GM21723 (cell line): ENCODE data around the gene MS4A2.
"Not testable (repeated sequence)": the region's sequence is repeated elsewhere in the genome, so short reads cannot be mapped to it uniquely, and the experiment has no call there.

Source experiments
- ATAC-seq: cut with Tn5 transposase; IDR thresholded peaks from one replicate; pipeline ENCODE4 v1.9.1; 2021; ENCODE audit warnings: mild to moderate bottlenecking, moderate library complexity; ENCODE audit not compliant: unreplicated experiment

MS4A2 gene

DNA sequence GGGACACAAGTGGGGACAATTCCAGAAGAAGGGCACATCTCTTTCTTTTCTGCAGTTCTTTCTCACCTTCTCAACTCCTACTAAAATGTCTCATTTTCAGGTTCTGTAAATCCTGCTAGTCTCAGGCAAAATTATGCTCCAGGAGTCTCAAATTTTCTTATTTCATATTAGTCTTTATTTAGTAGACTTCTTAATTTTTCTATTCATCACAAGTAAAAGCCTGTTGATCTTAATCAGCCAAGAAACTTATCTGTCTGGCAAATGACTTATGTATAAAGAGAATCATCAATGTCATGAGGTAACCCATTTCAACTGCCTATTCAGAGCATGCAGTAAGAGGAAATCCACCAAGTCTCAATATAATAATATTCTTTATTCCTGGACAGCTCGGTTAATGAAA lies at the start of gene MS4A2:
Gene MS4A2 (plus strand): TSS at position 301 of the 400 bp plus-strand sequence. CDS start 102 bp downstream, outside the sequence.
- no peak for ATAC-seq

- no peak for ATAC-seq
These were observed 48.4 kb upstream of the MS4A2 start, which contains the start of gene OOSP2 for GRCh38 chr11:60040109-60040508. OOSP2 (plus strand) TSS chr11:60040409; CDS start chr11:60040460, 51 bp downstream.

DNA sequence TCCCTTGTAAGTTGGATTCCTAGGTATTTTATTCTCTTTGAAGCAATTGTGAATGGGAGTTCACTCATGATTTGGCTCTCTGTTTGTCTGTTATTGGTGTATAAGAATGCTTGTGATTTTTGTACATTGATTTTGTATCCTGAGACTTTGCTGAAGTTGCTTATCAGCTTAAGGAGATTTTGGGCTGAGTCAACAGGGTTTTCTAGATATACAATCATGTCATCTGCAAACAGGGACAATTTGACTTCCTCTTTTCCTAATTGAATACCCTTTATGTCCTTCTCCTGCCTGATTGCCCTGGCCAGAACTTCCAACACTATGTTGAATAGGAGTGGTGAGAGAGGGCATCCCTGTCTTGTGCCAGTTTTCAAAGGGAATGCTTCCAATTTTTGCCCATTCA lies 38.0 kb upstream of the MS4A2 start:
- not testable (repeated sequence) for ATAC-seq

DNA sequence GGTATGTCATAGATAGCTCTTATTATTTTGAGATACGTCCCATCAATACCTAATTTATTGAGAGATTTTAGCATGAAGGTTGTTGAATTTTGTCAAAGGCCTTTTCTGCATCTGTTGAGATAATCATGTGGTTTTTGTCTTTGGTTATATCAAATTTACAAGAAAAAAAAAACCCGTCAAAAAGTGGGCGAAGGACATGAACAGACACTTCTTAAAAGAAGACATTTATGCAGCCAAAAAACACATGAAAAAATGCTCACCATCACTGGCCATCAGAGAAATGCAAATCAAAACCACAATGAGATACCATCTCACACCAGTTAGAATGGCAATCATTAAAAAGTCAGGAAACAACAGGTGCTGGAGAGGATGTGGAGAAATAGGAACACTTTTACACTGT lies 37.6 kb upstream of the MS4A2 start:
- ATAC-seq = not testable (repeated sequence)

GRCh38 chr11:60056349-60056969 lies 32.0 kb upstream of the MS4A2 start, which contains the start of gene MS4A3:
MS4A3 (plus strand) TSS chr11:60056665; CDS start chr11:60061161, 4,496 bp downstream.
- no peak for ATAC-seq

DNA sequence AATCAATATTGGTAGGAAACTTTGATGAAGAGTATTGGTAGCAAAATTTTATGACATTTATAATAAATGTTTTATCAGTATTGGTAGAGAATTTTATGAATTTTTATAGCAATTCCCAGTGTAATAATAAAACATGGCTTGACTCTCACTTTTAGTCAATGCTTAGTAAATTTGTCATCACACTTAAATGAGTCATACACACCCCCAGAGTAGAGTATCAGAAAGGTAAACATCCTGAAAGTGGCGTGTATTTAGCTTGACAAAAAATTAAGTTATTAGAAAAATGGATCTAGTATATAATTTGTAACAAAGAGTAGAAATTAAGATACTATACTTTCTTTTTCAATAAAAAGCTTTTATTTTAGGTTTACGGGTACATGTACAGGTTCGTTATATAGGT lies 29.4 kb upstream of the MS4A2 start:
- no peak for ATAC-seq

DNA sequence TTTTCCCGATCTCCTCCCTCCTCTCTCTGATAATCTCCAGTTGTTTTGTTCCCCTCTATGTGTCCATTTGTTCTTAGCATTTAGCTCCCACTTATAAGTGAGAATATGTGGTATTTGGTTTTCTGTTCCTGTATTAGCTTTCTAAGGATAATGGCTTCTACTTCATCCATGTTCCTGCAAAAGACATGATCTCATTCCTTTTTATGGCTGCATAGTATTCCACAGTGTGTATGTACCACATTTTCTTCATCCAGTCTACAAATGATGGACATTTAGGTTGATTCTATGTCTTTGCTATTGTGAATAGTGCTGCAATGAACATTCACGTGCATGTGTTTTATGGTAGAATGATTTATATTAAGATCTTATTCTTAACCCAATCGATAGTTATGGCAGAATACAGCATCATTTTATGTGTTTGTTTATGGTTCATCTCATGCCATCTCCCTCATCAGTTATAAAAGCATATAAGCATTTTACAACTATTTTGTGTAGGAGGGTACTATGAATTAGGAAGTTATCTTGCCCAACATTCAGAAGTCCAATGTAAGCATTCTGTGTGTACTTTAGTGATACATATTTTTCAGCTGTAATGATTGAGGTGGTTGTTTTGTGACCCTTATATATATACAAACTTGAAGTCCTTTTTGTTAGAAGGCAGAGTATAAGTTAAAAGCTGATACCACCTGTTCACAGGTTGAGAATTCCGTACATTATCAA lies 28.8 kb upstream of the MS4A2 start:
- ATAC-seq = no peak

GRCh38 chr11:60064111-60064510 lies 24.4 kb upstream of the MS4A2 start:
- ATAC-seq = no peak

DNA sequence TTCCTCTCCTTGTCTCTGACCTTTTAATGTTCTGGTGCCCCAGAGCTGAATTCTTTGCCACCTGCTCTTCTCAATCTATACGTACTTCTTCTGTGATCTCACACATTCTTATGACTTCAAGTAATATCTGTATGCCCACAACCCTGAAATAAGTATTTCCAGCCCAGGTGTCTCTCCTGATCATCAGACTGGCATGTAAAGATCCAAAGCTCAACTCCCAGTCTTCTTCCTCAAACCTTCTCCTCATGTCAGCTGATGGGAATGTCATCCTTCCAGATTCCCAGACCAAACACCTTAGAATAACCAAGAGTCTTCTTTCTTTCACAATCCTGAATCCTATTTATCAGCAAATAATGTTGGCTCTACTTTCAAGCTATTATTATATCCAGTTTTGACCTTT lies 22.7 kb upstream of the MS4A2 start:
- ATAC-seq = no peak

DNA sequence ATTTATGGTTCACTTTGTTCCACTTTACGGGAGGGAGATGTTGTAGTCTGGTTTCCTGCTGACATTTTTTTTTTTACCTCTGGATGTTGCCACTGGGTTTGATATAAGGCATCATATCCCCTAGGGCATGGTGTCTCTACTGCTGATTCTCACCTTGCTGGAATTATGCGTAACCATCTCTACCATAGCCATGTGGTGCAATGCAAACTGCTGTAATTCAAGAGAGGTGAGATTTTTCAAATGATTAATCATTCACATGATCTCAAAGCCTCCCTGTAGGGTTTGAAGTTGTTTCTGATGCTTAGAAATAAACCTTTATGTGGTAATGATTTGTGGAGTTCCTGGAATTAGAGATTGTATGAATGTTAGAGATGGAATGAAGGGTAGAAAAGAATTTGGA lies 19.0 kb upstream of the MS4A2 start:
- no peak for ATAC-seq

GRCh38 chr11:60071644-60072043 lies 16.8 kb upstream of the MS4A2 start:
- not testable (repeated sequence) for ATAC-seq

DNA sequence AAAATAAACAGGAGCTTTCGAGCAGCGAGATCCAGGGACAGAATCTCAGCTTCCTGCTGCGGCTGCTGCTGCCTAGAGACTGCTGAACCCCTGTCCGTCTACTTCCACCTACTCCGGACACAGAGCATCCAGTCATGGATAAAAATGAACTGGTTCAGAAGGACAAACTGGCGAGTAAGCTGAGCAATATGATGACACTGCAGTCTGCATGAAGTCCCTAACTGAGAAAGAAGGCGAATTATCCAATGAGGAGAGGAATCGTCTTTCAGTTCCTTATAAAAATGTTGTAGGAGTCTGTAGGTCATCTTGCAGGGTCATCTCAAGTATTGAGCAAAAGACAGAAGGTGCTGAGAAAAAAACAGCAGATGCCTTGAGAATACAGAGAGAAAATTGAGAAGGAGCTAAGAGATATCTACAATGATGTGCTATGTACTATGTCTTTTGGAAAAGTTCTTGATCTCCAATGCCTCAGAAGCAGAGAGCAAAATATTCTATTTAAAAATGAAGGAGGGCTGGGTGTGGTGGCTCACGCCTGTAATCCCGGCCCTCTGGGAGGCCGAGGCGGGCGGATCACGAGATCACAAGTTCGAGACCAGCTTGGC lies 11.1 kb upstream of the MS4A2 start:
- ATAC-seq = no peak

- no peak for ATAC-seq
These were observed 10.5 kb upstream of the MS4A2 start for GRCh38 chr11:60077981-60078380.

- ATAC-seq = no peak
These were observed 9.7 kb upstream of the MS4A2 start for GRCh38 chr11:60078745-60079144.

DNA sequence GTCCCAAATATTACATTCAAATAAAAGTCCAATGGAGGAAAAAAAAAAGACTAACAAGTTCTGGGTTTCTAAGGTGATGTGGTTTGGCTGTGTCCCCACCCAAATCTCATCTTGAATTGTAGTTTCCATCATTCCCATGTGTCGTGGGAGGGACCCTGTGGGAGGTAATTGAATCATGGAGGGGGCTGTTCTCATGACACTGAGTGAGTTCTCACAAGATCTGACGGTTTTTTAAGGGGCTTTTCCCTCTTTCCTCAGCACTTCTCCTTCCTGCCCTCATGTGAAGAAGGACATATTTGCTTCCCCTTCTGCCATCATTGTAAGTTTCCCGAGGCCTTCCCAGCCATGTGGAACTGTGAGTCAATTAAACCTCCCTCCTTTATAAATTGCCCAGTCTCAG lies 7.9 kb upstream of the MS4A2 start:
- ATAC-seq = no peak

DNA sequence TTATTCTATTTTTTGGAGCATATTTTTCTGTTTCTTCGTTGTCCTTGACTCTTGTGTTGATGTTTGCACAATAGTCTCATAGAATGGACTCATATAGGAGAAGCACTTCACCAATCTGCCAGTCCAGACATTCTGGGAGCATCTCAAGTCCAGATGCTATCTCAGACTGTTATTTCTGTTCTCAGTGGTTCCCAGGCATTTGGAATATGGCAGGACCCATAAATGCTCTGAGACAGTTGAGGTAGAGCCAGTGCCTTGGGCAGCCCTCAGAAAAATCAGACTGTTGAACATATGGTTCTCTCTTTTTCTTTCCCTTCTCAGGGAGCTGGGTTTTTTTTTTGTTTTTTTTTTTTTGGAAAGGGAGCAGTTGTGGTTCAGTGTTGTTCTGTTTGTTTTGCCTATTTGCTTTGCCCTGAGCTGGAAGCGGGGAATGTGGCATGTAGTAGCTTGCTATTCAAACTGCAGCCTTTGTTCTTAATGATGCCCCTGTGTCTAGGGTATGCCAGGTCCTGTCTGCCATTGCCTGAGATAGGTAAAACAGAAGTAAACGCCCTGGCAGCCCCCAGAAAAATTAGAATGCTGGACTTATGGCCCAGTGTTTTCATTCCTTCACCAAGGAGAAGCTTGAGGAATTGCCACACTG lies 3.7 kb upstream of the MS4A2 start:
- ATAC-seq = no peak

- no peak for ATAC-seq
These were observed 2.6 kb upstream of the MS4A2 start for GRCh38 chr11:60085909-60086308.

DNA sequence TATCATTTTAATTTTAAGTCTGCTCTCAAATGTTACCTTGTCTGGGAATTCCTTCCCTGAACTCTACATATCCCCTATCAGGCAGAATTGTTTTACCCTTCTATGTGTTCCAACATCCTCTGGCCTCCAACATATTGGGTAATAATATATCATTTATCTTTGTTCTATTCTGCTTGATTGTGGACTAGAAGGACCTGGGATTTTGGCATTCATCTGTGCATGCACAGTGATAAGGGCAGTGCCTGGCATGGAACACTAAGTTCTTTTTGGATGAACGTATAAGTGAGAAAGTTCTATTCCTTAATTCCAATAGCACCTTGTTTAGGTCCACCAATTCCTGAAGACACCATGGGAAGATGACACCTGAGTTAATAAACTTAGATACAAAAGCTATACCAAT lies 1.2 kb upstream of the MS4A2 start:
- ATAC-seq = no peak

DNA sequence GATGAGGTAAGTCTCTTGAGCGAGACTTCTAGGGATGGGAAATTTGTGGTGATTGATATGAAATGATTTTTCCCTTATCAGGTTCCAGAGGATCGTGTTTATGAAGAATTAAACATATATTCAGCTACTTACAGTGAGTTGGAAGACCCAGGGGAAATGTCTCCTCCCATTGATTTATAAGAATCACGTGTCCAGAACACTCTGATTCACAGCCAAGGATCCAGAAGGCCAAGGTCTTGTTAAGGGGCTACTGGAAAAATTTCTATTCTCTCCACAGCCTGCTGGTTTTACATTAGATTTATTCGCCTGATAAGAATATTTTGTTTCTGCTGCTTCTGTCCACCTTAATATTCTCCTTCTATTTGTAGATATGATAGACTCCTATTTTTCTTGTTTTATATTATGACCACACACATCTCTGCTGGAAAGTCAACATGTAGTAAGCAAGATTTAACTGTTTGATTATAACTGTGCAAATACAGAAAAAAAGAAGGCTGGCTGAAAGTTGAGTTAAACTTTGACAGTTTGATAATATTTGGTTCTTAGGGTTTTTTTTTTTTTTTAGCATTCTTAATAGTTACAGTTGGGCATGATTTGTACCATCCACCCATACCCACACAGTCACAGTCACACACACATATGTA lies 7.1 kb downstream of the MS4A2 start:
- no peak for ATAC-seq

- no peak for ATAC-seq
These were observed 8.7 kb downstream of the MS4A2 start for GRCh38 chr11:60097189-60097588.

DNA sequence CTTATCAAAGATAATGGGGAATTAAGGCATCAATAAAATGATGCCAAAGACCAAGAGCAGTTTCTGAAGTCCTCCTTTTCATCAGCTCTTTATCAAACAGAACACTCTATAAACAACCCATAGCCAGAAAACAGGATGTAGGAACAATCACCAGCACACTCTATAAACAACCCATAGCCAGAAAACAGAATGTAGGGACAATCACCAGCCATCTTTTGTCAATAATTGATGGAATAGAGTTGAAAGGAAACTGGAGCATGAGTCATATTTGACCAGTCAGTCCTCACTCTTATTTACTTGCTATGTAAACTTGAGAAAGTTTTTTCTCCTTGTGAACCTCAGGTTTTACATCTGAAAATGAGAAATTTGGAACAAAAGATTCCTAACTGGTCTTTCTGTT lies 10.0 kb downstream of the MS4A2 start:
- ATAC-seq = no peak
